ENCODE data around the gene GRM2. TPM values are rescaled to one million over a fixed set of nuclear protein-coding genes. Genes with fewer than 3 reads are reported as not detected.

GRM2 gene
- total and polyA plus RNA-seq, 9 donors, result 0.31 to 0.78 (median 0.53) TPM

- no peaks in the 10 kb centered on the region for H3K36me3 ChIP-seq (ENCODE audit: control insufficient read depth, insufficient read depth, low read length)
- DNase-seq, result no peak
Observed at GRCh38 chr3:51720292-51721061, 13.6 kb downstream of the GRM2 start.

GRCh38 chr3:51721062-51721745 is 14.3 kb downstream of the GRM2 start:
- H3K27me3 ChIP-seq (ENCODE audit: control insufficient read depth, insufficient read depth, low read length), result no peaks in the 10 kb centered on the region
- no peak for DNase-seq
- no peaks in the 10 kb centered on the region for H3K9me3 ChIP-seq (replicated peaks; ENCODE audit: control insufficient read depth, low read depth, low read length)
- H3K4me1 ChIP-seq (ENCODE audit: control insufficient read depth, insufficient read depth, low read length), result no peaks in the 10 kb centered on the region
- no peaks in the 10 kb centered on the region for H3K36me3 ChIP-seq (ENCODE audit: control insufficient read depth, insufficient read depth, low read length)
- no peak overlapping the region for H3K27ac ChIP-seq (ENCODE audit: low read length)
- no peak overlapping the region for H3K4me3 ChIP-seq (ENCODE audit: low read length)
- WGBS (ENCODE audit: insufficient coverage), result 47% methylated on average over 2 of the region's 8 CpGs

More at GRCh38 chr3:51720292-51721061, 13.6 kb downstream of the GRM2 start:
- Histone ChIP-seq H3K4me1 (ENCODE audit: control insufficient read depth, insufficient read depth, low read length) (no peaks in the 10 kb centered on the region), H3K9me3 (replicated peaks; ENCODE audit: control insufficient read depth, low read depth, low read length) (no peaks in the 10 kb centered on the region), H3K27ac (ENCODE audit: low read length) (no peak overlapping the region), H3K27me3 (ENCODE audit: control insufficient read depth, insufficient read depth, low read length) (no peaks in the 10 kb centered on the region), H3K4me3 (ENCODE audit: low read length) (no peak overlapping the region)
- WGBS (ENCODE audit: insufficient coverage), result 81% methylated on average over 10 of the region's 12 CpGs

- no peaks in the 10 kb centered on the region for H3K27me3 ChIP-seq (ENCODE audit: control insufficient read depth, insufficient read depth, low read length)
- WGBS (ENCODE audit: insufficient coverage), result 63% methylated on average over 3 of the region's 4 CpGs
- DNase-seq, result no peak
Observed at GRCh38 chr3:51722362-51722761, 15.5 kb downstream of the GRM2 start.

GRCh38 chr3:51727500-51727899 is 20.6 kb downstream of the GRM2 start:
- H3K27ac ChIP-seq (ENCODE audit: low read length), result no peak overlapping the region

More at GRCh38 chr3:51722362-51722761, 15.5 kb downstream of the GRM2 start:
- Histone ChIP-seq H3K4me1 (ENCODE audit: control insufficient read depth, insufficient read depth, low read length) (no peaks in the 10 kb centered on the region), H3K9me3 (replicated peaks; ENCODE audit: control insufficient read depth, low read depth, low read length) (no peaks in the 10 kb centered on the region), H3K27ac (ENCODE audit: low read length) (no peak overlapping the region), H3K36me3 (ENCODE audit: control insufficient read depth, insufficient read depth, low read length) (no peaks in the 10 kb centered on the region), H3K4me3 (ENCODE audit: low read length) (no peak overlapping the region)

GRCh38 chr3:51729042-51729633 is 22.3 kb downstream of the GRM2 start:
- Histone ChIP-seq H3K27ac (ENCODE audit: low read length) (no peak overlapping the region), H3K27me3 (ENCODE audit: control insufficient read depth, insufficient read depth, low read length) (no peaks in the 10 kb centered on the region), H3K4me1 (ENCODE audit: control insufficient read depth, insufficient read depth, low read length) (no peaks in the 10 kb centered on the region), H3K4me3 (ENCODE audit: low read length) (no peak overlapping the region), H3K36me3 (ENCODE audit: control insufficient read depth, insufficient read depth, low read length) (no peaks in the 10 kb centered on the region), H3K9me3 (replicated peaks; ENCODE audit: control insufficient read depth, low read depth, low read length) (no peaks in the 10 kb centered on the region)
- no peak for DNase-seq

More at GRCh38 chr3:51727500-51727899, 20.6 kb downstream of the GRM2 start:
- DNase-seq, result no peak
- no peaks in the 10 kb centered on the region for H3K4me1 ChIP-seq (ENCODE audit: control insufficient read depth, insufficient read depth, low read length)
- no peaks in the 10 kb centered on the region for H3K9me3 ChIP-seq (replicated peaks; ENCODE audit: control insufficient read depth, low read depth, low read length)
- H3K27me3 ChIP-seq (ENCODE audit: control insufficient read depth, insufficient read depth, low read length), result no peaks in the 10 kb centered on the region
- H3K4me3 ChIP-seq (ENCODE audit: low read length), result no peak overlapping the region
- no peaks in the 10 kb centered on the region for H3K36me3 ChIP-seq (ENCODE audit: control insufficient read depth, insufficient read depth, low read length)

- Histone ChIP-seq H3K27ac (ENCODE audit: low read length) (no peak overlapping the region), H3K4me1 (ENCODE audit: control insufficient read depth, insufficient read depth, low read length) (no peaks in the 10 kb centered on the region), H3K27me3 (ENCODE audit: control insufficient read depth, insufficient read depth, low read length) (no peaks in the 10 kb centered on the region), H3K36me3 (ENCODE audit: control insufficient read depth, insufficient read depth, low read length) (no peaks in the 10 kb centered on the region), H3K9me3 (replicated peaks; ENCODE audit: control insufficient read depth, low read depth, low read length) (no peaks in the 10 kb centered on the region), H3K4me3 (ENCODE audit: low read length) (no peak overlapping the region)
- DNase-seq, result no peak
- WGBS (ENCODE audit: insufficient coverage), result no CpG with 5 or more reads among the region's 4 CpGs
Observed at GRCh38 chr3:51733859-51734571, 27.1 kb downstream of the GRM2 start.

GRCh38 chr3:51734572-51734907 is 27.7 kb downstream of the GRM2 start:
- H3K4me1 ChIP-seq (ENCODE audit: control insufficient read depth, insufficient read depth, low read length), result no peaks in the 10 kb centered on the region
- DNase-seq, result no peak
- H3K36me3 ChIP-seq (ENCODE audit: control insufficient read depth, insufficient read depth, low read length), result no peaks in the 10 kb centered on the region
- H3K4me3 ChIP-seq (ENCODE audit: low read length), result no peak overlapping the region
- no CpG with 5 or more reads among the region's 3 CpGs for WGBS (ENCODE audit: insufficient coverage)
- no peaks in the 10 kb centered on the region for H3K9me3 ChIP-seq (replicated peaks; ENCODE audit: control insufficient read depth, low read depth, low read length)
- H3K27ac ChIP-seq (ENCODE audit: low read length), result no peak overlapping the region
- H3K27me3 ChIP-seq (ENCODE audit: control insufficient read depth, insufficient read depth, low read length), result no peaks in the 10 kb centered on the region

- no CpG with 5 or more reads among the region's 3 CpGs for WGBS (ENCODE audit: insufficient coverage)
Observed at GRCh38 chr3:51735039-51735438, 28.2 kb downstream of the GRM2 start.

GRCh38 chr3:51735950-51736349 is 29.1 kb downstream of the GRM2 start:
- no peaks in the 10 kb centered on the region for H3K9me3 ChIP-seq (replicated peaks; ENCODE audit: control insufficient read depth, low read depth, low read length)
- no CpG with 5 or more reads among the region's 2 CpGs for WGBS (ENCODE audit: insufficient coverage)
- no peak overlapping the region for H3K27ac ChIP-seq (ENCODE audit: low read length)
- DNase-seq, result no peak
- H3K27me3 ChIP-seq (ENCODE audit: control insufficient read depth, insufficient read depth, low read length), result no peaks in the 10 kb centered on the region
- H3K4me3 ChIP-seq (ENCODE audit: low read length), result no peak overlapping the region
- no peaks in the 10 kb centered on the region for H3K4me1 ChIP-seq (ENCODE audit: control insufficient read depth, insufficient read depth, low read length)
- H3K36me3 ChIP-seq (ENCODE audit: control insufficient read depth, insufficient read depth, low read length), result no peaks in the 10 kb centered on the region

More at GRCh38 chr3:51735039-51735438, 28.2 kb downstream of the GRM2 start:
- Histone ChIP-seq H3K27ac (ENCODE audit: low read length) (no peak overlapping the region), H3K9me3 (replicated peaks; ENCODE audit: control insufficient read depth, low read depth, low read length) (no peaks in the 10 kb centered on the region), H3K27me3 (ENCODE audit: control insufficient read depth, insufficient read depth, low read length) (no peaks in the 10 kb centered on the region), H3K4me3 (ENCODE audit: low read length) (no peak overlapping the region), H3K4me1 (ENCODE audit: control insufficient read depth, insufficient read depth, low read length) (no peaks in the 10 kb centered on the region), H3K36me3 (ENCODE audit: control insufficient read depth, insufficient read depth, low read length) (no peaks in the 10 kb centered on the region)
- no peak for DNase-seq

- Histone ChIP-seq H3K27ac (ENCODE audit: low read length) (no peak overlapping the region), H3K4me3 (ENCODE audit: low read length) (no peak overlapping the region), H3K4me1 (ENCODE audit: control insufficient read depth, insufficient read depth, low read length) (no peaks in the 10 kb centered on the region), H3K27me3 (ENCODE audit: control insufficient read depth, insufficient read depth, low read length) (no peaks in the 10 kb centered on the region), H3K36me3 (ENCODE audit: control insufficient read depth, insufficient read depth, low read length) (no peaks in the 10 kb centered on the region), H3K9me3 (replicated peaks; ENCODE audit: control insufficient read depth, low read depth, low read length) (no peaks in the 10 kb centered on the region)
- no CpG with 5 or more reads among the region's 4 CpGs for WGBS (ENCODE audit: insufficient coverage)
- no peak for DNase-seq
Observed at GRCh38 chr3:51739110-51739509, 32.2 kb downstream of the GRM2 start.

Data from muscle of leg (tissue), 11 donors.